HG03521 (cell line): ENCODE measurements around the gene TAF1B.

ENCODE experiments used
- ATAC-seq: cut with Tn5 transposase; IDR thresholded peaks from one replicate; pipeline ENCODE4 v1.9.1; 2021; ENCODE audit warnings: mild to moderate bottlenecking, moderate library complexity; ENCODE audit not compliant: unreplicated experiment

The TAF1B gene

GRCh38 chr2:9982891-9983290, 139.6 kb downstream of the TAF1B start:
- no peak for ATAC-seq

GRCh38 chr2:9983401-9984216, 140.3 kb downstream of the TAF1B start:
- no peak for ATAC-seq
